Measurements from ENCODE around the gene MRPL19.

Gene MRPL19

GRCh38 chr2:75598589-75599155, 47.9 kb upstream of the MRPL19 start:
- no peaks in the 10 kb centered on the region for H3K9me2 ChIP-seq (replicated peaks; ENCODE audit: control insufficient read depth, low read length)
- H3K27ac ChIP-seq (ENCODE audit: low read depth, low read length): no peak overlapping the region
- H3K79me2 ChIP-seq (ENCODE audit: control insufficient read depth, low read length): no peaks in the 10 kb centered on the region
- H3K9me3 ChIP-seq (ENCODE audit: control insufficient read depth, insufficient read depth, low read length): no peaks in the 10 kb centered on the region
- TF ChIP-seq EZH2phosphoT487 (IDR thresholded peaks at IDR 0.05; ENCODE audit: borderline replicate concordance, low read length) (no peak), CTCF (IDR thresholded peaks at IDR 0.05; ENCODE audit: low read depth, low read length, poor library complexity, severe bottlenecking) (no peak)
- H3F3A ChIP-seq (ENCODE audit: control insufficient read depth, insufficient read depth): no peaks in the 10 kb centered on the region
- no peak overlapping the region for H3K4me3 ChIP-seq (ENCODE audit: low read length)
- no peaks in the 10 kb centered on the region for H3K4me1 ChIP-seq (ENCODE audit: control insufficient read depth, low read length)
- no peaks in the 10 kb centered on the region for H3K27me3 ChIP-seq (ENCODE audit: control insufficient read depth, low read length)
- H3K36me3 ChIP-seq (ENCODE audit: control insufficient read depth, low read length): no peaks in the 10 kb centered on the region
- no peaks in the 10 kb centered on the region for H4K20me1 ChIP-seq (ENCODE audit: control insufficient read depth, insufficient read depth, low read depth, low read length)
- no peak overlapping the region for H3K4me2 ChIP-seq (ENCODE audit: low read length)

- Histone ChIP-seq H3K79me2 (ENCODE audit: control insufficient read depth, low read length) (no peaks in the 10 kb centered on the region), H3K4me3 (ENCODE audit: low read length) (no peak overlapping the region), H3K36me3 (ENCODE audit: control insufficient read depth, low read length) (no peaks in the 10 kb centered on the region), H4K20me1 (ENCODE audit: control insufficient read depth, insufficient read depth, low read depth, low read length) (no peaks in the 10 kb centered on the region), H3K9me2 (replicated peaks; ENCODE audit: control insufficient read depth, low read length) (no peaks in the 10 kb centered on the region), H3K27me3 (ENCODE audit: control insufficient read depth, low read length) (no peaks in the 10 kb centered on the region), H3K27ac (ENCODE audit: low read depth, low read length) (no peak overlapping the region), H3F3A (ENCODE audit: control insufficient read depth, insufficient read depth) (no peaks in the 10 kb centered on the region), H3K4me1 (ENCODE audit: control insufficient read depth, low read length) (peaks cover 4% of the 10 kb centered on the region; the same call in 1 of the 2 replicates), H3K9me3 (ENCODE audit: control insufficient read depth, insufficient read depth, low read length) (no peaks in the 10 kb centered on the region), H3K4me2 (ENCODE audit: low read length) (no peak overlapping the region)
- no peak for TF ChIP-seq EZH2phosphoT487 (IDR thresholded peaks at IDR 0.05; ENCODE audit: borderline replicate concordance, low read length)
- TF ChIP-seq CTCF (IDR thresholded peaks at IDR 0.05; ENCODE audit: low read depth, low read length, poor library complexity, severe bottlenecking): no peak
These were observed 46.0 kb upstream of the MRPL19 start for GRCh38 chr2:75600461-75601011.

GRCh38 chr2:75602724-75603342, 43.8 kb upstream of the MRPL19 start:
- Histone ChIP-seq H3F3A (ENCODE audit: control insufficient read depth, insufficient read depth) (no peaks in the 10 kb centered on the region), H3K9me2 (replicated peaks; ENCODE audit: control insufficient read depth, low read length) (no peaks in the 10 kb centered on the region), H3K4me2 (ENCODE audit: low read length) (no peak overlapping the region), H3K36me3 (ENCODE audit: control insufficient read depth, low read length) (no peaks in the 10 kb centered on the region), H3K27ac (ENCODE audit: low read depth, low read length) (no peak overlapping the region), H3K4me3 (ENCODE audit: low read length) (no peak overlapping the region), H3K9me3 (ENCODE audit: control insufficient read depth, insufficient read depth, low read length) (no peaks in the 10 kb centered on the region), H3K27me3 (ENCODE audit: control insufficient read depth, low read length) (no peaks in the 10 kb centered on the region; the same call in 1 of the 2 replicates), H3K79me2 (ENCODE audit: control insufficient read depth, low read length) (no peaks in the 10 kb centered on the region), H3K4me1 (ENCODE audit: control insufficient read depth, low read length) (peaks cover 4% of the 10 kb centered on the region; the same call in 1 of the 2 replicates), H4K20me1 (ENCODE audit: control insufficient read depth, insufficient read depth, low read depth, low read length) (no peaks in the 10 kb centered on the region)
- TF ChIP-seq CTCF (IDR thresholded peaks at IDR 0.05; ENCODE audit: low read depth, low read length, poor library complexity, severe bottlenecking): no peak
- no peak for TF ChIP-seq EZH2phosphoT487 (IDR thresholded peaks at IDR 0.05; ENCODE audit: borderline replicate concordance, low read length)

All from DOHH2 (cell line).